ENCODE measurements around the gene EYA2.

DNA sequence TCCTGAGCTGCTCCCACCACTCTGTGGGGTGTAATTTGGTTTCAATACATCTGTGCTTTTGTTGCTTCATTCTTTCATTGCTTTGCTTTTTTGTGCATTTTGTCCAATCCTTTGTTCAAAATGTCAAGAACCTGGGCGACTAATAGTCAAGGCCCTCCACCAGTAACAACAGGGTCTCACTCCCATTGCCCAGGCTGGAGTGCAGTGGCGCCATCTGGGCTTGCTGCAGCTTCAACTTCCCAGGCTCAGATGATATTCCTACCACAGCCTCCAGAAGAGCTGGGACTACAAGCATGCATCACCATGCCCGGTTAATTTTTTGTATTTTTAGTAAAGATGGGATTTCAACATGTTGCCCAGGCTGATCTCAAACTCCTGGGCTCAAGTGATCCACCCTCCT lies 169.2 kb downstream of the EYA2 start:
- TF ChIP-seq POLR2A (IDR thresholded peaks at IDR 0.05): no peak
- TF ChIP-seq, protein P1, sequence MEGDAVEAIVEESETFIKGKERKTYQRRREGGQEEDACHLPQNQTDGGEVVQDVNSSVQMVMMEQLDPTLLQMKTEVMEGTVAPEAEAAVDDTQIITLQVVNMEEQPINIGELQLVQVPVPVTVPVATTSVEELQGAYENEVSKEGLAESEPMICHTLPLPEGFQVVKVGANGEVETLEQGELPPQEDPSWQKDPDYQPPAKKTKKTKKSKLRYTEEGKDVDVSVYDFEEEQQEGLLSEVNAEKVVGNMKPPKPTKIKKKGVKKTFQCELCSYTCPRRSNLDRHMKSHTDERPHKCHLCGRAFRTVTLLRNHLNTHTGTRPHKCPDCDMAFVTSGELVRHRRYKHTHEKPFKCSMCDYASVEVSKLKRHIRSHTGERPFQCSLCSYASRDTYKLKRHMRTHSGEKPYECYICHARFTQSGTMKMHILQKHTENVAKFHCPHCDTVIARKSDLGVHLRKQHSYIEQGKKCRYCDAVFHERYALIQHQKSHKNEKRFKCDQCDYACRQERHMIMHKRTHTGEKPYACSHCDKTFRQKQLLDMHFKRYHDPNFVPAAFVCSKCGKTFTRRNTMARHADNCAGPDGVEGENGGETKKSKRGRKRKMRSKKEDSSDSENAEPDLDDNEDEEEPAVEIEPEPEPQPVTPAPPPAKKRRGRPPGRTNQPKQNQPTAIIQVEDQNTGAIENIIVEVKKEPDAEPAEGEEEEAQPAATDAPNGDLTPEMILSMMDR (IDR thresholded peaks at IDR 0.05): no peak
